ENCODE results near the gene USP31.

GRCh38 chr16:23014592-23014991 is 134.7 kb downstream of the USP31 start:
- no peak for TF ChIP-seq CTCF (IDR thresholded peaks at IDR 0.05)
- no peak for TF ChIP-seq FOXP4 (CRISPR knock-in tag; IDR thresholded peaks at IDR 0.05)
- TF ChIP-seq FOXJ3 (CRISPR knock-in tag; IDR thresholded peaks at IDR 0.05; ENCODE audit: borderline replicate concordance), result no peak
- TF ChIP-seq ETV6 (CRISPR knock-in tag; IDR thresholded peaks at IDR 0.05), result no peak

Measured in WTC11 (cell line).